Measurements from ENCODE around the gene E4F1.

E4F1 gene

GRCh38 chr16:2226918-2227317, 3.5 kb downstream of the E4F1 start:
- no peaks in the 10 kb centered on the region for H3K9me3 ChIP-seq (ENCODE audit: insufficient read depth, low read depth, low read length)
- H3K9ac ChIP-seq (ENCODE audit: low read depth, low read length), result no peak overlapping the region
- no peak overlapping the region for H3K4me3 ChIP-seq (ENCODE audit: low read length)
- no peak overlapping the region for H3K27ac ChIP-seq (ENCODE audit: low read length)
- H3K36me3 ChIP-seq (ENCODE audit: insufficient read depth, low read depth, low read length), result peaks cover 19% of the 10 kb centered on the region
- no peaks in the 10 kb centered on the region for H3K4me1 ChIP-seq (ENCODE audit: insufficient read depth, low read length)
- no peaks in the 10 kb centered on the region for H3K27me3 ChIP-seq (ENCODE audit: insufficient read depth, low read length)

DNA sequence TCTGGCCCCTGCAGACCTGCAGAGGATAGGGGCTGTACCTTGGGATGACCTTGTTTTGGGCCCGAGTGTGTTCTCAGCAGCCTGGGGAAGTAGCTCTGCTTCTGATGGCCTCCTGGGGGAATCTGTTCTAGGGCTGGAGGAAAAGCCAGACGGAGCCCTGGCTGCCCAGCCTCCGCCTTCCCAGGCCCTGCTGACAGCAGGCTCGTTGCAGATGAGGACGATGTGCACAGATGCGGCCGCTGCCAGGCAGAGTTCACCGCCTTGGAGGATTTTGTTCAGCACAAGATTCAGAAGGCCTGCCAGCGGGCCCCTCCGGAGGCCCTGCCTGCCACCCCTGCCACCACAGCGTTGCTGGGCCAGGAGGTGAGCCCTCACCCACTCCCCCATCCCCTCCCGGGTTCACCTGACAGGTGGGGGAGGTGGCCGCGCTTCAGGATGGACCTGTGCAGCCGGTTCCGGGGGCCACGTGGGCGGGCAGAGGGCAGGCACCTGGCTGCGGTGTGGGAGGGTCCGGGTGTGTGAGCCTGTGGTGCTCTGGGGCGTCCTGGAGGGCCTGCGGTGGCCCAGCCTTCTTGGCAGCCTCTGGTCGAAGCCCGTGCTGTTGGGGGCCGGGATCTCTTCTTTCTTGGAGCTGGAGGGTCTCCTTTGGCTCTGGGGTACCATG, 4.9 kb downstream of the E4F1 start:
- Histone ChIP-seq H3K9ac (ENCODE audit: low read depth, low read length) (no peak overlapping the region), H3K27me3 (ENCODE audit: insufficient read depth, low read length) (no peaks in the 10 kb centered on the region)

DNA sequence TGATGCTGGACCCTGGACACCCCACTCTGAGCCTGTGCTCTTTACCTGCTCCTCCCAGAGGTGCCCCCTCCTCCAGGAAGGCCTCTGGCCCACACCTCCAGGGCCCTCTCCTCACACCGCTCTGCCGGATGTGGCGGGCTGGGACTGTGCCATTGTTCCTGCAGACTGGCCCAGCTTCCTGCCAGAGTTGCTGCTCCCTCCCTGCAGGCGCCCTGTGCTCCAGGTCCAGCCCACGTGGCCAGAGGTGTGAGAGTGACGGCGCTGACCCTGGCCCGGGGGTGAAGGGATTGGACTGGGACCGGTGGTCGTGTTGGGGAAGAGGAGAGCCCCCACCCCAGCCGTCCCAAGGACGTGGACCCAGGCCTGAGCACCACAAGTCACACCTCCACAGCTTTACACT, 5.7 kb downstream of the E4F1 start:
- Histone ChIP-seq H3K9ac (ENCODE audit: low read depth, low read length) (no peak overlapping the region), H3K4me3 (ENCODE audit: low read length) (no peak overlapping the region), H3K4me1 (ENCODE audit: insufficient read depth, low read length) (no peaks in the 10 kb centered on the region), H3K27ac (ENCODE audit: low read length) (no peak overlapping the region), H3K9me3 (ENCODE audit: insufficient read depth, low read depth, low read length) (no peaks in the 10 kb centered on the region), H3K36me3 (ENCODE audit: insufficient read depth, low read depth, low read length) (peaks cover 31% of the 10 kb centered on the region), H3K27me3 (ENCODE audit: insufficient read depth, low read length) (no peaks in the 10 kb centered on the region)

More for the DNA sequence above, 4.9 kb downstream of the E4F1 start:
- Histone ChIP-seq H3K36me3 (ENCODE audit: insufficient read depth, low read depth, low read length) (peaks cover 31% of the 10 kb centered on the region), H3K4me1 (ENCODE audit: insufficient read depth, low read length) (no peaks in the 10 kb centered on the region), H3K9me3 (ENCODE audit: insufficient read depth, low read depth, low read length) (no peaks in the 10 kb centered on the region), H3K27ac (ENCODE audit: low read length) (no peak overlapping the region), H3K4me3 (ENCODE audit: low read length) (no peak overlapping the region)

DNA sequence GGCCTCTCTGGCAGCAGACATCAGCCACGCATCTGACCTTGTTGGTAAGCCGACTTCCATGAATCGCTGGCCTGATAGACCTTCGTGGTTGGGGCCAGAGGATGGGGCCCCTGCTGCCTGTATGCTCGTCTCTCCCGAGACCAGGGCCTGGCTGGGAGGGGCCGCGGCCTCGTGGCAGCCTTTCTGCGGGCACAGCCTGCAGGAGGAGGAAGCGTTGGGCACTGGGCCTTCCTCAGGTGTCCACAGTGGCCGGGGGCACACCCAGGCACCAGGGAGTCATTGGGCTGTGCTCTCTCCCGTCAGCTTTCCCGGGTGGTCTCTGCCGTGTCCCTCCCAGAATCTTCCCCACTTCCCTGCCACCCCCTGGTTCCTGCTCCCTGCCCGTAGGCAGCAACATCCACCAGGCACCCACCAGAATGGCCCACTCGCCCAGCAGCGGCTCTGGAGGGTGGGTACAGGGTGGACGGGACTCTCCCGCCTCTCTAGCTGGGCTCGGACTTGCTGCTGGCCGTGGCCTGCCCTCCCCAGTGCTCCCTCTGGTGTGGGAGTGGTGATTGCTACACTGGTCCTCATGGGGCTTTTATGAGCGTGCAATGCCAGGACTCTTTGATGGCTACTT, 6.3 kb downstream of the E4F1 start:
- Histone ChIP-seq H3K27me3 (ENCODE audit: insufficient read depth, low read length) (no peaks in the 10 kb centered on the region), H3K4me1 (ENCODE audit: insufficient read depth, low read length) (no peaks in the 10 kb centered on the region), H3K4me3 (ENCODE audit: low read length) (no peak overlapping the region), H3K36me3 (ENCODE audit: insufficient read depth, low read depth, low read length) (peaks cover 31% of the 10 kb centered on the region), H3K9ac (ENCODE audit: low read depth, low read length) (no peak overlapping the region), H3K27ac (ENCODE audit: low read length) (no peak overlapping the region), H3K9me3 (ENCODE audit: insufficient read depth, low read depth, low read length) (no peaks in the 10 kb centered on the region)

DNA sequence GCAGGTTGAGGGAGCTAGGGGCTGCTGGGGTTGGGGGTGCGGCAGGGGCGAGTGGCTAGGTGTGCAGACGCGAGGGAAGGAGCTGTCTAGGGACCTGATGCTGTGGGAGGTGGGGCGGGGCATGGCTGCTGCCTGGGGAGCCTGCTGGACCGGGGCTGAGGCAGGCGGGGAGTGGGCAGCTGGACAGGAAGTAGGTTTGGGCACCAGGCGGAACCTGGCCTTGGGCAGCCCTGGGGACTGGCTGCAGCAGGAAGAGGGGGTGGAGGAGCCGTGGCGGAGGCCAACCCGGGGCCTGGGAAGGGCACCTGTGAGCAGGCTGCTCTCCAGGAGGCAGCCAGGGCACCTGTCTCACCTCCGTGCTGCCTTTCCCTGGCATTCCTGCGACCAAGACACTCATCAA, 7.0 kb downstream of the E4F1 start:
- Histone ChIP-seq H3K27ac (ENCODE audit: low read length) (no peak overlapping the region), H3K27me3 (ENCODE audit: insufficient read depth, low read length) (no peaks in the 10 kb centered on the region), H3K9me3 (ENCODE audit: insufficient read depth, low read depth, low read length) (no peaks in the 10 kb centered on the region), H3K4me1 (ENCODE audit: insufficient read depth, low read length) (no peaks in the 10 kb centered on the region), H3K36me3 (ENCODE audit: insufficient read depth, low read depth, low read length) (peaks cover 31% of the 10 kb centered on the region), H3K4me3 (ENCODE audit: low read length) (no peak overlapping the region), H3K9ac (ENCODE audit: low read depth, low read length) (no peak overlapping the region)

GRCh38 chr16:2231016-2231931, 7.9 kb downstream of the E4F1 start:
- H3K4me1 ChIP-seq (ENCODE audit: insufficient read depth, low read length), result no peaks in the 10 kb centered on the region; the same call in 1 of the 2 replicates
- H3K27me3 ChIP-seq (ENCODE audit: insufficient read depth, low read length), result peaks cover 6% of the 10 kb centered on the region
- no peaks in the 10 kb centered on the region for H3K9me3 ChIP-seq (ENCODE audit: insufficient read depth, low read depth, low read length)
- peaks cover 31% of the 10 kb centered on the region for H3K36me3 ChIP-seq (ENCODE audit: insufficient read depth, low read depth, low read length)
- H3K9ac ChIP-seq (ENCODE audit: low read depth, low read length), result no peak overlapping the region
- H3K27ac ChIP-seq (ENCODE audit: low read length), result no peak overlapping the region
- no peak overlapping the region for H3K4me3 ChIP-seq (ENCODE audit: low read length)

GRCh38 chr16:2232094-2232990, 9.0 kb downstream of the E4F1 start:
- H3K4me3 ChIP-seq (ENCODE audit: low read length), result no peak overlapping the region
- H3K9ac ChIP-seq (ENCODE audit: low read depth, low read length), result no peak overlapping the region
- no peaks in the 10 kb centered on the region for H3K9me3 ChIP-seq (ENCODE audit: insufficient read depth, low read depth, low read length)
- H3K27me3 ChIP-seq (ENCODE audit: insufficient read depth, low read length), result peaks cover 17% of the 10 kb centered on the region
- H3K27ac ChIP-seq (ENCODE audit: low read length), result no peak overlapping the region
- peaks cover 31% of the 10 kb centered on the region for H3K36me3 ChIP-seq (ENCODE audit: insufficient read depth, low read depth, low read length)
- no peaks in the 10 kb centered on the region; the same call in 1 of the 2 replicates for H3K4me1 ChIP-seq (ENCODE audit: insufficient read depth, low read length)

GRCh38 chr16:2233046-2233775, 9.8 kb downstream of the E4F1 start:
- Histone ChIP-seq H3K36me3 (ENCODE audit: insufficient read depth, low read depth, low read length) (peaks cover 31% of the 10 kb centered on the region), H3K4me3 (ENCODE audit: low read length) (no peak overlapping the region), H3K9me3 (ENCODE audit: insufficient read depth, low read depth, low read length) (no peaks in the 10 kb centered on the region), H3K4me1 (ENCODE audit: insufficient read depth, low read length) (peaks cover under 1% of the 10 kb centered on the region; the same call in 1 of the 2 replicates), H3K27ac (ENCODE audit: low read length) (no peak overlapping the region), H3K27me3 (ENCODE audit: insufficient read depth, low read length) (peaks cover 25% of the 10 kb centered on the region), H3K9ac (ENCODE audit: low read depth, low read length) (no peak overlapping the region)

DNA sequence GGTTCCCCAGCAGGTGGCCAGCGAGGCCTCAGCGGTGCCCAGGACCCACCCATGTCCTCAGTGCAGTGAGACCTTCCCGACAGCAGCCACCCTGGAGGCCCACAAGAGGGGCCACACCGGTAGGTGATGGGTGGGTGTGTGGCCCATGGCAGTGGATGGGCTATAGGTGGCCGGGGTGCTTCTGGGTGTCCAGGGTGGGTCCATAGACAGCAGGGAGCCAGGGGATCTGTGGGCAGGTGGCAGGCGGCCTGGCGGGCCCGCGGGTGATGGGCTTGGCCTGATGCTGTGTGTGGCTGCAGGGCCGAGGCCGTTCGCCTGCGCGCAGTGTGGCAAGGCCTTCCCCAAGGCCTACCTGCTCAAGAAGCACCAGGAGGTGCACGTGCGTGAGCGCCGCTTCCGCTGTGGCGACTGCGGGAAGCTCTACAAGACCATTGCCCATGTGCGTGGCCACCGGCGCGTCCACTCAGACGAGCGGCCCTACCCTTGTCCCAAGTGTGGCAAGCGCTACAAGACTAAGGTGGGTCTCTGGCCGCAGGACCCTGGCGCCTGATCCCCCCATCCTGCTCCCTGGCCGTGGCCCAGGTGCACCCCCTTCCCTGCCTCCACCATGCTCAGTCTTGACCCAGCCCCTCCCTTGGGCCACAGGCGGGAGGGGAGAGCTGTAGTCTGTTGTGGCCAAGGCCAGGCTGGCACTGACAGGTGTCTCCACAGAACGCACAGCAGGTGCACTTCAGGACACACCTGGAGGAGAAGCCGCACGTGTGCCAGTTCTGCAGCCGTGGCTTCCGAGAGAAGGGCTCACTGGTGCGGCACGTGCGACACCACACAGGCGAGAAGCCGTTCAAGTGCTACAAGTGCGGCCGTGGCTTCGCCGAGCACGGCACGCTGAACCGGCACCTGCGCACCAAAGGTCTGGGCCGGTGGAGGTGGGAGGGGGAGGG, 10.8 kb downstream of the E4F1 start:
- H3K27ac ChIP-seq (ENCODE audit: low read length), result no peak overlapping the region
- H3K9ac ChIP-seq (ENCODE audit: low read depth, low read length), result no peak overlapping the region
- no peak overlapping the region for H3K4me3 ChIP-seq (ENCODE audit: low read length)
- H3K4me1 ChIP-seq (ENCODE audit: insufficient read depth, low read length), result peaks cover 3% of the 10 kb centered on the region; the same call in 1 of the 2 replicates
- H3K9me3 ChIP-seq (ENCODE audit: insufficient read depth, low read depth, low read length), result no peaks in the 10 kb centered on the region
- peaks cover 33% of the 10 kb centered on the region for H3K27me3 ChIP-seq (ENCODE audit: insufficient read depth, low read length)
- peaks cover 27% of the 10 kb centered on the region for H3K36me3 ChIP-seq (ENCODE audit: insufficient read depth, low read depth, low read length)

DNA sequence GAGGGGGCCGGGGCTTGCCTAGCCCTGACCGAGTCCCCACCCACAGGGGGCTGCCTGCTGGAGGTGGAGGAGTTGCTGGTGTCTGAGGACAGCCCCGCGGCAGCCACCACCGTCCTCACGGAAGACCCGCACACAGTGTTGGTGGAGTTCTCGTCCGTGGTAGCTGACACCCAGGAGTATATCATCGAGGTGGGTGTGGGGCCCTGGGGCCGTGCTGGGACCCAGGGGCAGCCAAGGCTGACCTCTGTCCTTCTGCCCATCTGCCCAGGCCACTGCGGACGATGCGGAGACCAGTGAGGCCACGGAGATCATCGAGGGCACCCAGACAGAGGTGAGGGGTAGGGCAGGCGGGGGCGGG, 11.4 kb downstream of the E4F1 start:
- Histone ChIP-seq H3K4me1 (ENCODE audit: insufficient read depth, low read length) (peaks cover 3% of the 10 kb centered on the region; the same call in 1 of the 2 replicates), H3K36me3 (ENCODE audit: insufficient read depth, low read depth, low read length) (peaks cover 23% of the 10 kb centered on the region), H3K9ac (ENCODE audit: low read depth, low read length) (no peak overlapping the region), H3K27ac (ENCODE audit: low read length) (no peak overlapping the region), H3K4me3 (ENCODE audit: low read length) (no peak overlapping the region), H3K27me3 (ENCODE audit: insufficient read depth, low read length) (peaks cover 33% of the 10 kb centered on the region), H3K9me3 (ENCODE audit: insufficient read depth, low read depth, low read length) (no peaks in the 10 kb centered on the region)

All from iPS-20b (cell line).